Femur (tissue), 1 donor: ENCODE measurements around the gene VGLL4.

Source experiments
- DNase-seq: peaks from one replicate; pipeline ENCODE4 v3.0.0-alpha.2; 2017

The VGLL4 gene

GRCh38 chr3:11546657-11547302 lies 96.9 kb downstream of the VGLL4 start:
- DNase-seq, result no peak

- no peak for DNase-seq
Measured at GRCh38 chr3:11545186-11545851, 98.4 kb downstream of the VGLL4 start.

- DNase-seq, result peak; percentile 73
Measured at GRCh38 chr3:11544412-11545181, 99.1 kb downstream of the VGLL4 start.

GRCh38 chr3:11543948-11544387 lies 99.7 kb downstream of the VGLL4 start:
- no peak for DNase-seq

GRCh38 chr3:11543141-11543947 lies 100.4 kb downstream of the VGLL4 start:
- peak; percentile 18 for DNase-seq

GRCh38 chr3:11542551-11542950 lies 101.2 kb downstream of the VGLL4 start:
- no peak for DNase-seq

GRCh38 chr3:11541321-11542303 lies 102.1 kb downstream of the VGLL4 start:
- peak; percentile 11 for DNase-seq

- peak; percentile 5 for DNase-seq
Measured at GRCh38 chr3:11539677-11540076, 104.0 kb downstream of the VGLL4 start.

- no peak for DNase-seq
Measured at GRCh38 chr3:11539218-11539617, 104.5 kb downstream of the VGLL4 start.

- no peak for DNase-seq
Measured at GRCh38 chr3:11538581-11538980, 105.1 kb downstream of the VGLL4 start.

GRCh38 chr3:11536936-11537612 lies 106.6 kb downstream of the VGLL4 start:
- DNase-seq, result peak; percentile 5

- peak; percentile 15 for DNase-seq
Measured at GRCh38 chr3:11536132-11536935, 107.4 kb downstream of the VGLL4 start.

GRCh38 chr3:11535243-11535960 lies 108.3 kb downstream of the VGLL4 start:
- DNase-seq, result peak; percentile 10

GRCh38 chr3:11534793-11535101 lies 109.0 kb downstream of the VGLL4 start:
- DNase-seq, result peak; percentile 44

- peak; percentile 59 for DNase-seq
Measured at GRCh38 chr3:11534011-11534792, 109.5 kb downstream of the VGLL4 start.

- no peak for DNase-seq
Measured at GRCh38 chr3:11532931-11533391, 110.8 kb downstream of the VGLL4 start.

- peak; percentile 66 for DNase-seq
Measured at GRCh38 chr3:11530153-11530721, 113.5 kb downstream of the VGLL4 start.

GRCh38 chr3:11529281-11529680 lies 114.4 kb downstream of the VGLL4 start:
- no peak for DNase-seq
